Endodermal cell (in vitro differentiated cells): Measurements from ENCODE around the gene FAM47E. TPM values are rescaled to one million over a fixed set of nuclear protein-coding genes. Genes with fewer than 3 reads are reported as not detected.
A peak's percentile ranks its signal among the peaks of the same experiment; 100 is the strongest.

ENCODE experiments used
- DNase-seq: peaks from one replicate; pipeline ENCODE4 v3.0.0-alpha.2; 2017
- H3K27ac ChIP-seq: 2 replicates; pipeline ENCODE4 v1.5.1; 2013; ENCODE audit warnings: mild to moderate bottlenecking, low read depth, low read length, moderate library complexity
- H3K27me3 ChIP-seq: 2 replicates; pipeline ENCODE4 v1.6.1; 2013; ENCODE audit warnings: mild to moderate bottlenecking, low read length, moderate library complexity; ENCODE audit not compliant: insufficient read depth, control insufficient read depth, poor library complexity, severe bottlenecking
- H3K36me3 ChIP-seq: 2 replicates; pipeline ENCODE4 v1.7.0; 2013; ENCODE audit warnings: mild to moderate bottlenecking, low read length, moderate library complexity; ENCODE audit not compliant: control insufficient read depth, insufficient read depth
- H3K4me1 ChIP-seq: one replicate; pipeline ENCODE4 v1.7.0; 2013; ENCODE audit warnings: low read length; ENCODE audit not compliant: control insufficient read depth, insufficient read depth
- H3K4me3 ChIP-seq: 2 replicates; pipeline ENCODE4 v1.5.1; 2013; ENCODE audit warnings: mild to moderate bottlenecking, low read length, moderate library complexity
- H3K9ac ChIP-seq: 2 replicates; pipeline ENCODE4 v1.6.1; 2013; ENCODE audit warnings: mild to moderate bottlenecking, low read length, moderate library complexity; ENCODE audit not compliant: poor library complexity, severe bottlenecking; ENCODE audit errors: extremely low read depth
- H3K9me3 ChIP-seq: 2 replicates; pipeline ENCODE4 v1.6.1; 2013; ENCODE audit warnings: mild to moderate bottlenecking, low read length, moderate library complexity; ENCODE audit not compliant: control insufficient read depth
- H3K27ac Mint-ChIP-seq: 2 replicates; pipeline ENCODE4 v1.8.0; 2020; ENCODE audit warnings: mixed read lengths
- H3K27me3 Mint-ChIP-seq: 2 replicates; pipeline ENCODE4 v1.8.0; 2021; ENCODE audit warnings: mild to moderate bottlenecking, mixed read lengths; ENCODE audit not compliant: insufficient read depth
- H3K36me3 Mint-ChIP-seq: 2 replicates; pipeline ENCODE4 v1.8.0; 2020; ENCODE audit warnings: low read depth, mixed read lengths
- H3K4me1 Mint-ChIP-seq: 2 replicates; pipeline ENCODE4 v1.8.0; 2020; ENCODE audit warnings: mixed read lengths
- H3K4me3 Mint-ChIP-seq: 2 replicates; pipeline ENCODE4 v1.8.0; 2020; ENCODE audit warnings: mild to moderate bottlenecking, moderate library complexity, mixed read lengths
- H3K9me3 Mint-ChIP-seq: 2 replicates; pipeline ENCODE4 v1.8.0; 2020; ENCODE audit warnings: mild to moderate bottlenecking, mixed read lengths
- CTCF ChIP-seq: fragments of 200-600 bp; sonication (generic); conservative IDR thresholded peaks from 2 replicates; pipeline ENCODE4 v1.5.0; 2021; ENCODE audit warnings: antibody characterized with exemption, mild to moderate bottlenecking
- WGBS, 2 experiments: methylation state at CpG; one replicate each; pipeline versions ENCODE4 v1.1.5 to v1.1.7; 2013; ENCODE audit warnings: missing lambda C conversion rate in 2 of 2, mixed read lengths in 1 of 2; ENCODE audit not compliant: insufficient coverage in 1 of 2, insufficient read length in 1 of 2; 5-methylcytosine and 5-hydroxymethylcytosine counted together
- total RNA-seq, 2 donors: library from RNA; stranded (reverse); fragmentation: NEBNext Ultra II Directional in 1 of 2; extraction: Animal tissue kit (Norgen Biotek cat#: 25700) in 1 of 2; gene quantifications; 2 replicates in 1 of 2; 3 replicates in 1 of 2; pipeline ENCODE4 v1.2.1, GENCODE V29; 2021

Gene FAM47E
- total RNA-seq, 2 donors from 2014 or later: 0.84 to 2.5 TPM

GRCh38 chr4:76233083-76233482 lies 18.4 kb upstream of the FAM47E start:
- H3K4me1 Mint-ChIP-seq: peaks cover 21% of the 10 kb centered on the region
- H3K9me3 Mint-ChIP-seq: peaks cover 23% of the 10 kb centered on the region
- no peak overlapping the region for H3K27ac Mint-ChIP-seq
- no peaks in the 10 kb centered on the region for H3K36me3 ChIP-seq
- no peaks in the 10 kb centered on the region for H3K27me3 Mint-ChIP-seq
- no peak for DNase-seq
- no peaks in the 10 kb centered on the region for H3K9me3 ChIP-seq
- peak overlapping the region; percentile 81 for H3K27ac ChIP-seq
- peak overlapping the region; percentile 50 for H3K4me3 Mint-ChIP-seq
- H3K4me1 ChIP-seq: no peaks in the 10 kb centered on the region
- no peaks in the 10 kb centered on the region for H3K27me3 ChIP-seq
- no peak overlapping the region for H3K9ac ChIP-seq
- TF ChIP-seq CTCF: no peak
- peaks cover 3% of the 10 kb centered on the region for H3K36me3 Mint-ChIP-seq
- H3K4me3 ChIP-seq: no peak overlapping the region
- WGBS, 2 experiments: 88 to 100% methylated on average over 2 to 4 of the region's 4 CpGs

GRCh38 chr4:76233529-76233928 lies 18.0 kb upstream of the FAM47E start:
- H3K9me3 ChIP-seq: no peaks in the 10 kb centered on the region
- H3K4me3 ChIP-seq: no peak overlapping the region
- Mint-ChIP-seq H3K4me3 (peak overlapping the region; percentile 50), H3K27ac (no peak overlapping the region), H3K4me1 (peaks cover 21% of the 10 kb centered on the region), H3K27me3 (no peaks in the 10 kb centered on the region), H3K36me3 (peaks cover 3% of the 10 kb centered on the region), H3K9me3 (peaks cover 22% of the 10 kb centered on the region)
- WGBS, 2 experiments: 72% methylated on average over 2 of the region's 2 CpGs; no CpG with 5 or more reads in 1 of the 2 experiments
- no peaks in the 10 kb centered on the region for H3K27me3 ChIP-seq
- TF ChIP-seq CTCF: no peak
- H3K36me3 ChIP-seq: no peaks in the 10 kb centered on the region
- H3K9ac ChIP-seq: no peak overlapping the region
- peak overlapping the region; percentile 81 for H3K27ac ChIP-seq
- DNase-seq: no peak
- no peaks in the 10 kb centered on the region for H3K4me1 ChIP-seq

- no peak overlapping the region for H3K9ac ChIP-seq
- H3K4me3 ChIP-seq: no peak overlapping the region
- no peaks in the 10 kb centered on the region for H3K36me3 ChIP-seq
- TF ChIP-seq CTCF: no peak
- Mint-ChIP-seq H3K27ac (no peak overlapping the region), H3K9me3 (peaks cover 16% of the 10 kb centered on the region), H3K36me3 (peaks cover 3% of the 10 kb centered on the region), H3K27me3 (no peaks in the 10 kb centered on the region), H3K4me1 (peaks cover 21% of the 10 kb centered on the region), H3K4me3 (peak overlapping the region; percentile 50)
- H3K9me3 ChIP-seq: no peaks in the 10 kb centered on the region
- no peaks in the 10 kb centered on the region for H3K27me3 ChIP-seq
- peak; percentile 84 for DNase-seq
- H3K27ac ChIP-seq: peak overlapping the region; percentile 81
- 80 to 82% methylated on average over 10 to 14 of the region's 14 CpGs for WGBS, 2 experiments
- no peaks in the 10 kb centered on the region for H3K4me1 ChIP-seq
These were observed 17.4 kb upstream of the FAM47E start for GRCh38 chr4:76233967-76234678.
